Activated CD4-positive, alpha-beta T cell treated with anti-CD3 and anti-CD28 coated beads, Interleukin-2, amount 50 U/mL, for 24 hours (primary cell): ENCODE data around the gene CNPY4.

Experiments used
- DNase-seq, 2 donors: peaks; one replicate each; pipeline ENCODE4 v3.0.0-alpha.2; 2020; ENCODE audit warnings: low read depth in 1 of 2, low spot score in 1 of 2

Gene CNPY4

DNA sequence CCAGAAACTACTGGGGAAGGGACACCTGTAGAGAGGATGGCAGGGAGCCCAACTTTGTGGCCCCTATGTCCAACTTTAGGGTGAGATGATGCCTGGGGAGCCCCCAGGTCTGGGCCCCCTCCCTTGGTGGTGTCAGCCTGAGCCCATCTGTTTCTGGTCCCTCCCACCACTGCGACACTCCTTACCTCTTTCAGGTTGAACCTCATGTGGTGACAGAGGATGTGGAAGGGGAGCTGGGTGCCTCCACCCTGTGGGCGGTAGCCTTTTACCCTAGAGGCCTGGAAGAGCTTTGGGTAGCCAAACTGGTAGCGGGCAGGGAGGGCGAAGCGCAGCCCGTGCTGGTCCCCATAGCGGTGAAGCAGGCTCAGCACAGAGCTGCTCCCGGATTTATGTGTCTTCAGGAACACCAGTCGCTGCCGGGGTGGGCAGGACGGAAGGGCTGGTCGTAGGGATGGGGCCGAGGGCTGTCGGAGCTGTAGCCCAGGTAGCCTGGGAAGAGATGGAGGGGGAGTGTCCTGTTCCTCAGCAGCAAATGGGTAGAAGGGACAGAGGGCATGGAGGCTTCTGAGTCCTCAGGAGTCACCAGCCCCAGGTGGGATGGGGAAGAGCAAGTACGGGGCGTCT lies 47.0 kb downstream of the CNPY4 start:
- DNase-seq = no peak

DNA sequence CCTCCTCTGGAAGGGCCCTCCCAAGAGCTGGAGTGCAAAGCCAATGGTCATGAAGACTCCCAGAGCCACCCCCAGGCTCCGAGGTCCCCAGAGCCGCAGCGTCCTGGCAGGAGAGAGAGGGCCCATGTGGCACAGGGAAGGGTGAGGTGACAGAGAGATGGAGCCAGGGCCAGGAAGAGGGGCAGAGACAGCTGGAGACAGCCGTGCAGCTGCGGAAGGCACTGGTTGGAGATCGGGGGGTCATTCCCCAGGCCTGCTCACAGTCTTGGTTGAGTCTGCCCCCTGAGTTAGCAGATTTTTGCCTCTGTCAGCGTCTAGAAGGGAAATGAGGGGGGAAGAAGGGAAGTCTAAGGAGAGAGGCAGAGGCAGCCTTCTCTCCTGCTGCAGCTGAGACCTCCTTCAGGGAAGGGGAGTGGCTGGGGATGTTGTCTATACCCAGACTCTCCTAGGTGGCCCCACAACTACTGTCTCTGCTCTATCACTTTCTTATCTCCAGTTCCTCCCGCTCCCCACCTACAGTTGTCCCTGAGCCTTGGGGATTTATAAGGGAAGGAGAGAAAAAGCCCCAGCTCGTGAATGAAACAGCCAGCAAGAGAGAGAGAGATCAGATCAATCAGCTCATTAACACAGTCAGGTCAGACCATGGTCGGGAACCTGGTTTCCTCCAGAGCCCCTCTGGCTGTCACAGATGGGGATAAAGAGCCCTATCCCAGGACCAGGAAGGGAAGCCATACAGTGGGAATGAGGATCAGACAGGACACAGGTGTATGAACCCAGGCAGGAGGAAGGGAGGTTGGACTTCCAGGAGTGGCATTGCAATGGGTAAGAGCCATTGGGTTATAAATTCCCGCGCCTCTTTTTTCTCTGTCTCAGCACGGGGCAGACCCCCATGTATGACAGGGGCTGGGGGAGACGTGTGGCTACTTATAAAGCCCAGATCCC lies 47.8 kb downstream of the CNPY4 start:
- DNase-seq = no peak

DNA sequence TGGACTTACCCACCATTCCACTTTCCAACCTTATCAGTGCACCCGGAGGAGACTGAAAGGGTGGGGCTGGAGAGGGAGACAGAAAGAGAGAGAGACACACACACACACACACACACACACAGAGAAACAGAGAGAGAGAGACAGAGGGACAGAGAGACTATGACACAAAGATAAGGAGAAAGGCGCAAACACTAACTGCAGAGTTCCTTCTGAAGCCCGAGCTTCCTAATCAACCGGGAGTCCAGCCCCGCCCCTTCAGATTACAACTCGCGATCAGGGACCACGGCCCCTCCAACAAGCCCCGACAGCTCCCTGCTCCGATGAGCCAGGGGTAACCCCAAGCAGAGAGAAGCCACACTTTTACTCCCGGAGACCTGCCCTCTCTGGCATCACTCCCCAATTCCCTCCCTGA lies 48.5 kb downstream of the CNPY4 start:
- no peak for DNase-seq

DNA sequence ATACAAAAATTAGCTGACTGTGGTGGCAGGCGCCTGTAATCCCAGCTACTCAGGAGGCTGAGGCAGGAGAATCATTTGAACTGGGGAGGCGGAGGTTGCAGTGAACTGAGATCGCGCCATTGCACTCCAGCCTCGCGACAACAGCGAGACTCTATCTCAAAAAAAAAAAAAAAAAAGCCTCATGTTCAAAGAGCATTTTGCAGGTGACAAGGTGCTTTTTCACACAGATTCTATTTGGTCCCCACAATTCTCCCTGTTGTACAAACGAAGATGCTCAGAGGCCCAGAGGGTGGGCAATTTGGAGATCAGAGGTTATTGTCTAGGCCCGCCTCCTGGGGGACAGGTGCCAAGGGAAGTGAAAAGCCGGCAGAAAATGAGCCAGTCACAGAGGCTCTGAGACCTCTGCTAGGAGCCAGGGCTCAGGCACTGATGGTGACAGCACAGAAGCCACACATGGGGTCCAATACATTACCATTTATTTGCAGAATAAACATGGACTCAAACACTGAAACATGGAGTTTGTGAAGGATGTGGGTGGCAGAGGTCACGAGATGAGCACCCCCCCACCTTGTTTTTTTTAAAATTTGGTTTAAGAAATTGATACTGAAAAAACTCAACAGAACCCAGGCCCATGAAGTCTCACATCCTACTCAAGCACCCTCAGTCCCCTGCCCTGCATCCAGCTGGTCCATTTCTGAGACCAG lies 49.9 kb downstream of the CNPY4 start:
- no peak for DNase-seq

DNA sequence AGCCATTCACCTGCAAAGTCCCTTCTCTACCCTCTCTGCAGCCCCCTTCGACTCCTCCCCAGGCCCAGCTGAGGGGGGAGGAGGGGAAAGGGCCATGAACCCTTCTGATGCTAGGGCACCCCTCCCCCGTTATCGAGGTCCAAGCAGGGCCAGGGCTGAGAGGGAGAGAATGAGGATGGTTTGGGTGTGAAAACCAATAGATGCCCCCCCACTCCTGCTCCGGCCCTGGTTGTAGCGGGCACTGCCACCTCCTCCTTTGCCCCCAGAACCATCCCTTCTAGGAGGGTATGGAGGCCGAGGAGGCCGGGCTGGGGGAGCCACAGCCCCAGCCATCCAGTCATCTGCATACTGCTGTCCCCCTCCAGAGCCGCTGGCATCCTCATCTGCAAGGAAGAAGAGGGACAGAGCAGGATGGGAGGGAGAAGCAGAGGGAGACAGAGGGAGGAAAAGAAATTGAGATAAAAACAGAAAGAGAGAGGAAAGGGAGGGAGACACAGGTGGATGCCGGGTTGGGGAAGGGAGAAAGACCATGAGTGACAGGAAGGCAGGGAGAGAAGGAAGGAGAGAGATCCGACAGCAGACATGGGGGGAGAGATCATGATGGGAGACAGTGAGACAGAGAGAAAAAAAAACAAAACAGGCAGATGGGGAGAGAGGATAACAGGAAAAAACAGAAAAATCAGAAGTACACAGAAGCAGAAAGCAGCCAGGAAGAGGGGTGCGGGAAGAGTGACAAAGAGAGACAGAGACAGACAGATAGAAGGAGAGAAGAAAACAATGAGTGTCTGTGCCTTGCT lies 50.9 kb downstream of the CNPY4 start:
- DNase-seq = no peak

DNA sequence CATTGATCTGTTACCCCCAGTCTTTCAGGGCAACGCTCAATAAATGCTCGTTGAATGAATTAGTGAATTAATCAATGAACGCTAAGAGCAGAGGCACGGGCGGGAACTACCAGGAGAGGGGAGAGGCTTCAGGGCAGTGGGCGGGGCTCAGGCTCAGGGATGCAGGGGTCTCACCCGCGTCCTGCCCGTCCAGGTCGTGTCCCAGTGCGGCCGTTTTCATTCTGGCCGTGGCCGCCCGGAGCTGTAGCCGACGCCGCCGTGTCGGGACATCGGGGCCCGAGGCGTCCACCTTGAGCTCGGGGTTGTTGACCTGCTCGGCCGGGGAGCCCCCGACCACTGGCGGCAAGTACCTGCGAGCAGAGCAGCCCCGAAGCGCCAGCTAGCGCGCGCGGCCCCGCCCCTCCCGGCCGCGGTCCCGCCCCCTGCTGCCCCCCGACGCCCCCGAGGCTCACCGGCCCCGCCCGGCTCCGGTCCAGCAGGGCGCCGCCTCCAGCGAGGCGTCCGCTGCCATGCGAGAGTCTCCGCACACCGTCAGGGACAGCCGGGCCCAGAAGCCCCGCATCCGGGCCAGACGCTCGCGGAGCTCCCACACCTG lies 51.8 kb downstream of the CNPY4 start:
- DNase-seq = no peak

DNA sequence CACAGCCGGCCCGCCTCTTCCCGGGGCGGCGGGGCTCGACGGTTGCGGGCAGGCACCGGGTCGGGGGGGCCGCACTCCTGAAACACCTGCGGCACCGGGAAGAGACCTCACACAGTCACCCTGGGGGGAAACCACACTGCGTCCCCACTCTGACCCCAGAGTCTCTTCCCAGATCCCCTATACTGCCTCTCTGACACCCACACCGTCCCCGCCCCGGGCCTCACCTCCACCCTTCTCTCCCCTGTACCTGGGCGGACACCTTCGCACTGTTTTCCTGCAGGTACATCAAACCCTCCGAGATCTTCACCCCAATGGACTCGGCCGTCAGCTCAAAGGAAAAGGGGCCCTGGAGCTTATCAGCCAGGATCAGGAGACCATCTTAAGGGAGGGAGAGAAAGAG lies 52.4 kb downstream of the CNPY4 start:
- no peak for DNase-seq

DNA sequence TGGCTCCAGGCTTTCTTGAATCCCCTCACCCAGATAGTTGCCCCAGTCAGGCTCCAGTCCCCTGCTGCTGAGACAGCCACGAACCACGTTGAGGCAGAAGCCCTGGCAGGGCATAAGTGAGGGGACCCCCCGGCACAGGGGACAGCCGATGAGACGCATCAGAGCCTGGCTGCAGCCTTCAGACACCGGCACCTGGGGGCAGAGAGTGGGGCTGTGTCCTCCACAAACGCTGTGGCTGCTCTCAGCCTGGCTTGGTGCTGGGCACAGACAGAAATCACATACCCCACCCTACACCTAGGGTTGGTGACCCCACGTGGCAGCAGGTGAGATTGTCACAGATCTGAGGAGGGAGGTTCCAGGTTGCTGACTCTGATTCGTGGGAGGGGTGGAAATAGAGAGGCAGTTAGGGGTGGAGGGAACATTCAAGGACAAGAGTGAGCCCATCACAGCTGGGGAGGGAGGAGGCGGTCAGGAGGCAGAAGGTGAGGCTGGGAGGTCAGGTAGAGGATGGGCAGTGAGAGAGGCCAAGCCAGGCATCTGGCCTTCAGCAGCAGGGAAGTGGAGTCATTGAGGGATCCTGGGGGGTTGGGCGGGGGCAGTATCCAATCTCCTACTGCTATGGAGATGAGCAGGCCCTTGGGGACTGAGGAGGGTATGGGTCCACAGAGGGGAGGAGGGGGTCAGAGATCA lies 54.5 kb downstream of the CNPY4 start:
- no peak for DNase-seq

DNA sequence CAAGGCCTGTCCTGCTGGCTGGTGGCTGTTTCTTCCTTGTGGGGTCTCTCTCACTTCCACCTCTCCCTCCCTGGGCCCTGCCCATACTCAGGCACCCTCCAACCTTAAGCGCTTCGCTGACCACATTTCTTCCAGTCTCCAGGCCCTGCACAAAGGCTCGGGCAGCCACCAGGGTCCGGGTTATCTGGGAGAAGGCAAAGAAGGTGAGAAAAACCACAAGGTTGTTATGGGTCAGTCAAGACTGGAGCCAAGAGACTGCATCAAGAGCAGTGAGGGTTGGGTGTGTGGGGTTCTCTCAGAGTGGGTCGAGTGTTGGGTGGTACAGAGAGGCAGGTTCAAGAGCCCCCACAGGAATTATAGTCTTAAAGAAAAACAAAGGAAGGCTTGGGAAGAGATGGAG lies 55.1 kb downstream of the CNPY4 start:
- no peak for DNase-seq
